Adrenal gland (tissue), 12 donors: ENCODE results near the gene HHIP. TPM values are rescaled to one million over a fixed set of nuclear protein-coding genes. Genes with fewer than 3 reads are reported as not detected.

Source experiments
- DNase-seq, 7 donors: peaks; one replicate each; pipeline ENCODE4 v3.0.0-alpha.2; 2019 to 2020
- H3K27ac ChIP-seq, 5 donors: fragments of 200-600 bp; sonication (generic) in 4 of 5; 1 replicate in 3 of 5; 2 replicates in 2 of 5; pipeline versions ENCODE4 v1.5.1 to v1.8.0; 2016 to 2020; ENCODE audit warnings: mild to moderate bottlenecking in 1 of 5
- H3K27me3 ChIP-seq: fragments of 200-600 bp; 2 replicates; pipeline ENCODE4 v1.8.0; 2021
- H3K36me3 ChIP-seq, 2 donors: fragments of 200-600 bp; replicated peaks in 1 of 2; 1 replicate in 1 of 2; 2 replicates in 1 of 2; pipeline versions ENCODE4 v1.5.1 to v1.8.0; 2018 to 2022
- H3K4me1 ChIP-seq, 2 donors: fragments of 200-600 bp; replicated peaks in 1 of 2; 1 replicate in 1 of 2; 2 replicates in 1 of 2; pipeline versions ENCODE4 v1.5.1 to v1.8.0; 2018 to 2021
- H3K4me3 ChIP-seq, 4 donors: fragments of 200-600 bp; sonication (generic) in 3 of 4; one replicate each; pipeline ENCODE4 v1.5.1; 2016 to 2018
- H3K9me3 ChIP-seq, 3 donors: fragments of 200-600 bp; sonication (generic) in 1 of 3; replicated peaks in 1 of 3; 1 replicate in 2 of 3; 2 replicates in 1 of 3; pipeline versions ENCODE4 v1.5.1 to v1.8.0; 2016 to 2021
- CTCF ChIP-seq, 6 experiments: fragments of 450-650 bp in 4 of 6; fragments of 200-600 bp in 2 of 6; sonication (generic) in 1 of 6; IDR thresholded peaks; 1 replicate in 5 of 6; 2 replicates in 1 of 6; pipeline versions ENCODE4 v1.5.1 to v1.8.0; 2016 to 2021; ENCODE audit warnings: antibody characterized with exemption in 6 of 6, mild to moderate bottlenecking in 2 of 6, moderate library complexity in 1 of 6
- POLR2A ChIP-seq, 2 donors: fragments of 450-650 bp; IDR thresholded peaks; one replicate each; pipeline ENCODE4 v1.6.1; 2017; ENCODE audit warnings: antibody characterized with exemption in 2 of 2, mild to moderate bottlenecking in 2 of 2, moderate library complexity in 1 of 2
- WGBS, 4 donors: extraction: QIAGEN DNeasy Blood & Tissue Kit in 2 of 4; methylation state at CpG; one replicate each; pipeline versions ENCODE4 v1.1.5 to v1.1.7; 2013 to 2017; 5-methylcytosine and 5-hydroxymethylcytosine counted together
- intact Hi-C, 2 donors: fragments of 100-400 bp; cut with DNase I; formaldehyde crosslinking; loops; one replicate each; pipeline versions ENCODE4 v1.14.1 to v1.15.0; 2022 to 2023
- polyA plus RNA-seq, 3 donors: library from polyadenylated mRNA; stranded (reverse); fragments of 200-250 nt in 2 of 3; fragments of 350-450 nt in 1 of 3; fragmentation: Illumina TruSeq in 1 of 3; extraction: RNeasy Lipid Tissue Mini Kit (QIAGEN cat#74804) in 1 of 3; gene quantifications; one replicate each; pipeline ENCODE4 v1.2.3, GENCODE V29; 2013 to 2014
- total RNA-seq, 9 donors: library from RNA; depleted of rRNA in 4 of 9; stranded (reverse); fragments of >200 nt in 4 of 9; fragments of 120-200 nt in 1 of 9; fragmentation: NEBNext Ultra II Directional in 1 of 9; extraction: Animal tissue kit (Norgen Biotek cat#: 25700) in 1 of 9; gene quantifications; one replicate each; pipeline versions ENCODE4 v1.1.0 to v1.2.4, GENCODE V29; 2013 to 2023
- donor health status: healthy with polysubstance abuse.
- donor health status: Bipolar disorder and iron deficiency.
- donor health status: DM: yes; HTN: yes; CAD: no.
- donor health status: DM: no; HTN: no; CAD: no.
- donor health status: DM: no; HTN: no; CAD: no.
- donor health status: DM: yes; HTN: yes; CAD: no.

HHIP gene
- total and polyA plus RNA-seq, 12 donors: 2.1 to 169 (median 9.2) TPM

GRCh38 chr4:144663834-144664475 lies 18.0 kb downstream of the HHIP start:
- WGBS, 4 donors: 73 to 76% (median 75%) methylated on average over 7 of the region's 7 CpGs
- Histone ChIP-seq H3K4me1 (no peaks in the 10 kb centered on the region), H3K36me3 (no peaks in the 10 kb centered on the region), H3K4me3 (no peak overlapping the region), H3K9me3 (no peaks in the 10 kb centered on the region), H3K27ac (no peak overlapping the region), H3K27me3 (no peaks in the 10 kb centered on the region)
- intact Hi-C loops: no loop called here
- TF ChIP-seq POLR2A (IDR thresholded peaks at IDR 0.05) (no peak), CTCF (IDR thresholded peaks at IDR 0.05) (no peak)
- no peak for DNase-seq

- DNase-seq: no peak
- H3K36me3 ChIP-seq: no peaks in the 10 kb centered on the region
- no peaks in the 10 kb centered on the region for H3K4me1 ChIP-seq
- H3K27ac ChIP-seq: no peak overlapping the region
- intact Hi-C loops: no loop called here
- TF ChIP-seq POLR2A (IDR thresholded peaks at IDR 0.05) (no peak), CTCF (IDR thresholded peaks at IDR 0.05) (no peak)
- H3K27me3 ChIP-seq: no peaks in the 10 kb centered on the region
- no peaks in the 10 kb centered on the region for H3K9me3 ChIP-seq
- 91 to 93% (median 91%) methylated on average over 2 of the region's 2 CpGs for WGBS, 4 donors
- H3K4me3 ChIP-seq: no peak overlapping the region
Observed at GRCh38 chr4:144666539-144667175, 20.7 kb downstream of the HHIP start.

GRCh38 chr4:144667500-144667899 lies 21.5 kb downstream of the HHIP start:
- Histone ChIP-seq H3K4me3 (no peak overlapping the region), H3K27me3 (no peaks in the 10 kb centered on the region), H3K4me1 (no peaks in the 10 kb centered on the region), H3K9me3 (no peaks in the 10 kb centered on the region), H3K27ac (no peak overlapping the region), H3K36me3 (no peaks in the 10 kb centered on the region)
- no peak for DNase-seq
- TF ChIP-seq POLR2A (IDR thresholded peaks at IDR 0.05) (no peak), CTCF (IDR thresholded peaks at IDR 0.05) (no peak)
- intact Hi-C loops: no loop called here
- 63 to 70% (median 67%) methylated on average over 2 of the region's 2 CpGs for WGBS, 4 donors

GRCh38 chr4:144670776-144671175 lies 24.8 kb downstream of the HHIP start:
- no peaks in the 10 kb centered on the region for H3K9me3 ChIP-seq
- no peak for DNase-seq
- WGBS, 4 donors: 48 to 67% (median 57%) methylated on average over 5 of the region's 5 CpGs

More at GRCh38 chr4:144670776-144671175, 24.8 kb downstream of the HHIP start:
- no peaks in the 10 kb centered on the region for H3K27me3 ChIP-seq
- no peak overlapping the region for H3K27ac ChIP-seq
- H3K36me3 ChIP-seq: no peaks in the 10 kb centered on the region
- intact Hi-C loops: no loop called here
- no peaks in the 10 kb centered on the region for H3K4me1 ChIP-seq
- TF ChIP-seq POLR2A (IDR thresholded peaks at IDR 0.05) (no peak), CTCF (IDR thresholded peaks at IDR 0.05) (no peak)
- H3K4me3 ChIP-seq: no peak overlapping the region
